VCaP (cell line): Measurements from ENCODE around the gene DLEU7.

Experiments
- H3K27ac ChIP-seq: fragments of 450-650 bp; 2 replicates; pipeline ENCODE4 v1.5.1; 2017
- TF ChIP-seq, protein P1 (sequence below): fragments of 450-650 bp; conservative IDR thresholded peaks from 2 replicates; pipeline ENCODE4 v1.5.1; 2017; ENCODE audit warnings: mild to moderate bottlenecking, moderate library complexity

DLEU7 gene

DNA sequence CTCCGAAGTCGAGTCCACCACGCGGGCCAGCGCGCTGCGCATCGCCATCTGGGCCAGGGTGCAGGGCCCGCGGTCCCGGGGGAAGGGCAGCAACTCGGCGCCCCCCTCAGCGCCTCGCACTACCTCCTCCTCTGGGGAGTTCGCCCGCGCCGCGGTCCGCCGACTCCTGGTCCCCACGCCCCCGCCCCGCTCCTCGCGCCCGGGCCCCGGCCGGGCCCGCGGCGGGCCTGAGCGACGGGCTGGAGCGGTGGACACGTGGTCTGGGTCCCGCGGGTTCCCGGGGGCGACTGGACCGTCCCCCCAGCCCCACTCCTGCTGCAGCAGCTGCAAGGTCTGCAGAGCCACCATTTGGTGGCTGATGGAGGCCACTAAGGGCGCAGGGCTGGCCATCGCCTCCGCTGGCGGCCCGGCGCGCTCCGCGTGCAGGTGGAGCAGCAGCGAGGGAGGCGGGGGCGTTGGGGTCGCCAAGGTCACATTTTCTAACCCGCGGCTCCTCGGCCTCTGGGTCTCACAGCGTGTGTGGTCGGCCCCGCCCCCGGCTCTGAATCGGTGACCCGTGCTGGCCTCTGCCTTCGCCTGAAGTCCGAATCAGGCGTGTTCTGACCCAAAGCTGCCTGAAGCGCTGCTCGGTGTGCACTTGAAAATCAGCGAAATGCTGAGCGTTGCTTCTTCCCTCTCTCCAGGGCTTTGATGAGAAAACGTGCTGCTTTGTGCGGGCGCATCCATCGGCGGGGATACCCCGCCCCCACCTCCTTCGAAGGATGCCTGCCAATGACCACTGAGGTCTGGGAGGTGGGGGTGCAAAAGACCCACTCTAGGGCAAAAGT lies at the start of gene DLEU7:
DLEU7 (minus strand) TSS at position 436 of the 827 bp plus-strand sequence; CDS start at position 390, 46 bp downstream.
- no peak within 1 kb of the TSS for H3K27ac ChIP-seq
- TF ChIP-seq, protein P1, sequence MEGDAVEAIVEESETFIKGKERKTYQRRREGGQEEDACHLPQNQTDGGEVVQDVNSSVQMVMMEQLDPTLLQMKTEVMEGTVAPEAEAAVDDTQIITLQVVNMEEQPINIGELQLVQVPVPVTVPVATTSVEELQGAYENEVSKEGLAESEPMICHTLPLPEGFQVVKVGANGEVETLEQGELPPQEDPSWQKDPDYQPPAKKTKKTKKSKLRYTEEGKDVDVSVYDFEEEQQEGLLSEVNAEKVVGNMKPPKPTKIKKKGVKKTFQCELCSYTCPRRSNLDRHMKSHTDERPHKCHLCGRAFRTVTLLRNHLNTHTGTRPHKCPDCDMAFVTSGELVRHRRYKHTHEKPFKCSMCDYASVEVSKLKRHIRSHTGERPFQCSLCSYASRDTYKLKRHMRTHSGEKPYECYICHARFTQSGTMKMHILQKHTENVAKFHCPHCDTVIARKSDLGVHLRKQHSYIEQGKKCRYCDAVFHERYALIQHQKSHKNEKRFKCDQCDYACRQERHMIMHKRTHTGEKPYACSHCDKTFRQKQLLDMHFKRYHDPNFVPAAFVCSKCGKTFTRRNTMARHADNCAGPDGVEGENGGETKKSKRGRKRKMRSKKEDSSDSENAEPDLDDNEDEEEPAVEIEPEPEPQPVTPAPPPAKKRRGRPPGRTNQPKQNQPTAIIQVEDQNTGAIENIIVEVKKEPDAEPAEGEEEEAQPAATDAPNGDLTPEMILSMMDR = no peak

DNA sequence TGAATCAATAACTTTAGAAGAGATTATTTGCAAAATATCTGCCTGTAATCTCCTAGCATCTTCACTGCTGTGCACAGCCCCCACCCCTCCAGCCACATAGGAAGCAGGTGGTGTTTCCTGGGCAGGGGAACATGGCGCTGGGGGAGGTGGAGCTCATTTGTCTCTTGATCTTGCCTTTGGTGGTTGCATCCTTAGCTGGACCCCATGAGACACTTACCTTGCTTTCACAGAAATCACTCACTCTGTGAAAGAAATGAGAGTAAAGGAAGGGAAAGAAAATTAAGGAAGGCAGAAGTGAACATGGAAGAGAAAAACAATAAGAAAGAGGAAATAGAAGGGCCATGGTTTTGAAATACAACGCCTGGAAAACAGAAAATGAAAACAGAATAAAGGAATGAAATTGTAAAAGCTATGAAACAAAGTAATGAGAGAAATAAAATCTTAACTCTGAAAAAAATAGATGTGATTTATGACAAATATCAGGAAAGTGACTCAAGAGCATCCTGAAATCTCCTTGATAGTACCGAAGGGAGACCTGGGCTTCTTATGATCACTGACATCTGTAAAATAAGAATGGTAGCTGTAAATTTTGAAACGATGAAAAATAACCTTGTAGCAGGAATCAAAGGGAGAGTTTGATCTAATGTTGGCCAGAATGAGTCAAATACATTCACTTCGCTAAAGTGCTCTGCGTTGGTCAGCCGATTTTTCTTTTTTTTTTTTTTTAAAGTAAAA lies 48.9 kb upstream of the DLEU7 start:
- TF ChIP-seq, protein P1 = no peak
- no peak overlapping the region for H3K27ac ChIP-seq

DNA sequence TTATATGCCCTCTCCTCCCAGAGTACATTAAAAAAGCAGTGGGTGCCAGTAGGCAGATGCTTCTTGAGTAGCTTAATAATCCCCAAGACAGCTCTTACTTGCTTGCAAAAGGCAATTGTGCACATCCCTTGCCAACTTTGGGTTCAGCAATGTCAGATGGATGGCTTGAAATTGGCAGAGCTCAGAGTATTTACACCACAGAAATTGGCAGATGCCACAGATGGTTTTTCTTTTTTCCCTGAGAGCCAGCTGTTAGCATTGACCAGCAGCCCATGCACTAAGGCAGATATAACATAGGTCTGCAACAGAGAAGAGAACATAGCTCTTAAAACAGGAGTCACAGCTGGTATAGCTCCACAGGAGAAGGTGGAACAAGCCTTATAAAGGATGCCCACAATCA lies 47.7 kb upstream of the DLEU7 start:
- no peak overlapping the region for H3K27ac ChIP-seq
- TF ChIP-seq, protein P1 = no peak

DNA sequence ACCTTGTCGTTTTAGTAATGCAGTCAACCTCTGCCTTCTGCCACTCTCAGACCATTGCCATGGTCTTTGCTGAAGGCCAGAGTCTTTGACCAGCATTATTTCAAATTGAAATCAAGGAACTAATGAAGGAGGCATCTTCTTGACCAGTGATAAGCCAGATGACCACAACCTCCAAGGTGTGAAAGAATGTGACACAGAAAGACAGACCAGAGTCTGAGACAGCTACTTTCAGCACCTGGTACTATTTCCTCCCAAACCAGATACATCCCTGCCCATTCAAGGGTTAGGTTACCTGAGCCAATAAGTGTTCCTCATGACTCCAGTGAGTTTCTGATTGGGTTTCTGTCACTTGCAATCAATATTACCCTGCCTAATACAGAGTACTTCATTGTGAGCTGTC lies 45.8 kb upstream of the DLEU7 start:
- H3K27ac ChIP-seq = no peak overlapping the region
- TF ChIP-seq, protein P1 = no peak

DNA sequence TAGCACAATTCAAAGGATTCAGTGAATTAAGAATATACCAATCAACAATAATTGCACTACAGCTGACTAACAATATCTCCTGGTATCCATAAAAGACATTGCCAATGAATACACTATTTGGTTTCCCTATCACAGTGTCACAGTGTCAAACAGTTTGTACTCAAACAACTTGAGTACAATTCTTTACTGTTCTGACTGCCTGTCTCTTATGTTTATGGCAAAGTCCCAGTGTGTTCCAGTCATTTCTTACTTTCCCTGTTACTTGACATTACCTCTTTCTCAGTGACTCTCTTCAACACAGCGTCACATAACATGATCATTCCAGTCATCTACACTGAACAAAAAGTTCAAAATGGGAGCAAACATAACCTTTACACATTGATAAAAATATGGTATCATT lies 44.9 kb upstream of the DLEU7 start:
- H3K27ac ChIP-seq = no peak overlapping the region

DNA sequence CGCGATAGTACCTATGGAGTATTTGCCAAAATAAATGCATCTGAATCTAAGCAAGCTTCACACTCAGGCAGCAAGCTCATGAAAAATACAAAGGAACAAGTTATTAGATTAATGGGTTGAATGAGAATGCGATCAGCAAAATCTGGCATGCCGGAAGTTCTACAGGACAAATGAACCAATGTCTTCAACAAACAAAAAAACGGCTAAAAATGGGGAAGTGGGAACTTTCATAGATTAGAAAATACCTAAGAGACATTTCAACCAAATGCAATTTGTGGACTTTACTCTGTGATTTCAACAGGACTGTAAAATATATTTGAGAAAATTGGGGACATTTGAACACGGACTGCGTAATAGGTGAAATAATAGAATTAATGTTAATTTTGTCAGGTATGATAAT lies 43.7 kb upstream of the DLEU7 start:
- H3K27ac ChIP-seq = no peak overlapping the region
- TF ChIP-seq, protein P1 = no peak

More for the DNA sequence above, 44.9 kb upstream of the DLEU7 start:
- TF ChIP-seq, protein P1 = no peak

DNA sequence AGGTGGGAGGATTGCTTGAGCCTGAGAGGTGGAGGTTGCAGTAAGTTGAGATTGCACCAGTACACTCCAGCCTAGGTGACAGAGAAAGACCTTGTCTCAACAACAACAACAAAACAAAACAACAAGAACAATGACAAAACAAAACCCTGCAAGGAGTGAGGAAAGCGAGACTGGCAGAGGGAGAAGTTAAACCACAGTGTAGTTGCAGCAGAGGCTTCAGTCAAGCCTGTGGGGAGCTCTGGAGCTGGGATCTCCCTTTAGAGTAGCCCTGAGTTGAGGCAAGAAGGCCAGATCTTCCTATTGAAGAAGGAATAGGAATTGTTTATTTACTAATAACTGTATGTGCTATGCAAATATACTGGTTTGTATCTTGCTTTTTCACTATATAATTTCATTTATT lies 40.8 kb upstream of the DLEU7 start:
- no peak overlapping the region for H3K27ac ChIP-seq
- TF ChIP-seq, protein P1 = no peak
